ENCODE measurements around the gene C1QTNF3.
"Not testable (repeated sequence)": the region's sequence is repeated elsewhere in the genome, so short reads cannot be mapped to it uniquely, and the experiment has no call there.

Gene C1QTNF3, protein sequence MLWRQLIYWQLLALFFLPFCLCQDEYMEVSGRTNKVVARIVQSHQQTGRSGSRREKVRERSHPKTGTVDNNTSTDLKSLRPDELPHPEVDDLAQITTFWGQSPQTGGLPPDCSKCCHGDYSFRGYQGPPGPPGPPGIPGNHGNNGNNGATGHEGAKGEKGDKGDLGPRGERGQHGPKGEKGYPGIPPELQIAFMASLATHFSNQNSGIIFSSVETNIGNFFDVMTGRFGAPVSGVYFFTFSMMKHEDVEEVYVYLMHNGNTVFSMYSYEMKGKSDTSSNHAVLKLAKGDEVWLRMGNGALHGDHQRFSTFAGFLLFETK

GRCh38 chr5:34043099-34043876 lies at the start of gene C1QTNF3:
Gene C1QTNF3, minus strand, starts transcription at chr5:34043213. Its CDS starts 88 bp downstream, at chr5:34043125.
- no peak for TF ChIP-seq CTCF (IDR thresholded peaks at IDR 0.05; ENCODE audit: extremely low read depth, missing control alignments)
- DNase-seq (ENCODE audit: low spot score): no peak

- not testable (repeated sequence) for DNase-seq (ENCODE audit: low spot score)
Observed at GRCh38 chr5:34091039-34091438, 48.0 kb upstream of the C1QTNF3 start.

- DNase-seq (ENCODE audit: low spot score): not testable (repeated sequence)
Observed at GRCh38 chr5:34089802-34090201, 46.8 kb upstream of the C1QTNF3 start.

DNA sequence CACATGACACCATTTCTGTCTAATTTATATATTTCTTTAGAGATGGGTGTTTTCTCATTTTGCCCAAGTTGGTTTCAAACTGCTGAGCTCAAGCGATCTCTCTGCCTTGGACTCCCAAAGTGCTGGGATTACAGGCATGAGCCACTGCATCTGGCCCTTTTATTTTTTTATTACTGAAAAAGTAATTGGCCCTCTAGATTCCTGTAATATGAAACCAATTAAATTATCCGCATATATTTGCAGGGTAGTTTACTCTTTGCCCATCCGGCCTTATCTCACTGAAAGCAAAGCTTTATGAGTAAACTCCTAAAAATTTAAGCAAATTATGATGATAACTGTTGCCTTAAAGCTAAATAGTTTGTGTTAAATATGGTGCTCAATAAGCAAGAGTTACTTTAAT lies 44.7 kb upstream of the C1QTNF3 start:
- DNase-seq (ENCODE audit: low spot score): not testable (repeated sequence)

GRCh38 chr5:34083898-34084297 lies 40.9 kb upstream of the C1QTNF3 start:
- DNase-seq (ENCODE audit: low spot score): not testable (repeated sequence)

- DNase-seq (ENCODE audit: low spot score): not testable (repeated sequence)
Observed at GRCh38 chr5:34079505-34079904, 36.5 kb upstream of the C1QTNF3 start.

DNA sequence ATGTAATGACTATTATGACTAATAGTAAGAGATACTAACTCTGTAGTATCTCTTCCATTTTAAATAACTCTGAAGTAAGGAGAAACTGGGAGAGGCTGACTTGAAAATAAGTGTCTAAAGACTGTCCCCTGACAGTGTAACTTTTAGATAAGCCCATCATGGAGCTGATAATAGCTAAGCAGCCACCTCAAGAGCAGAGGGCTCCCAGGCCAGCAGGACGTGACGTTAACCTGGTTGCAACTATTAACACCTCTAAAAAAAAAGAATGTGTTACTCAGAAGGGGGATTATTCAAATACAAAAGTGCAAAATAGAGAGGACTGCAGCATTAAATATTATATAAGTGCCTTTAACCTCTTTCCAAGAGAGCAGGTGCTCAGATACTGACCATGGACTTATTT lies 34.6 kb upstream of the C1QTNF3 start:
- not testable (repeated sequence) for DNase-seq (ENCODE audit: low spot score)

GRCh38 chr5:34076719-34077364 lies 33.8 kb upstream of the C1QTNF3 start:
- not testable (repeated sequence) for DNase-seq (ENCODE audit: low spot score)

- not testable (repeated sequence) for DNase-seq (ENCODE audit: low spot score)
Observed at GRCh38 chr5:34074472-34074871, 31.5 kb upstream of the C1QTNF3 start.

DNA sequence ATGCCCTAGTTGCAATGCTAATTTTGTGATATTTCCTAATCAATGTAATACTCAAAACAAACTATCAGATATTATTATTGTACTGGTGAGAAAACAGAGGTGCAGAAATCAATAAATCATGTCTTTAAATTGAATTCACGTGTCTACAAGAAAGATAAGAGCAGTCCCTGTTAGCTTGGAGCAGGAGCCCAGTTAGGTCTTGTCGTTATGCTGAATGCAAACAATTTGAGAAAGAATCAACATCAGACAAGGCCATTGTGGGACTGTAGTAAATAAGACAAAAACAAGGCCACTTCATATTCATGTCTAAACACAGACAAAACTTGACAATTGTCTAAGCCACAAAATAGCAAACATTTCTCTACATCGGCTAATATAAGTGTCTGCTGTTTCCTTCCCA lies 31.1 kb upstream of the C1QTNF3 start:
- DNase-seq (ENCODE audit: low spot score): not testable (repeated sequence)

DNA sequence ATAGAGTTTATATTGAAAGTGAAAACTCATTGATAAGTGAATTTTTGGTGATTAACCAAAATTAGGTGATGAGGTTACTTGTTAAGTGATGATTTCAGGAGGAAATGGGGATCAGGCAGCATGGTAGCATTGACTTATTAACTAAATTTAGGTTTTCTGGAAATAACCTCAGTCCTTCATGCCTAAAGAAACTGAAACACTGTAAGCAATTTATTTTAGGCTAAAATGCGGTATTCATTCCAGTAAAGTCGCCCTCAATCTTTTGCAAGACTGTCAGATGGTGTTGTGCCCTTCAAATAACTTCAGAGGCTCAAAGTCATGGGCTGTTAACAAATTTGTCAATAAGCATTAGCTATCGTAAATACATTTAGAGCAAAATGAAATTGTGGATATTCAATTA lies 27.6 kb upstream of the C1QTNF3 start:
- DNase-seq (ENCODE audit: low spot score): not testable (repeated sequence)

GRCh38 chr5:34064656-34065055 lies 21.6 kb upstream of the C1QTNF3 start:
- no peak for DNase-seq (ENCODE audit: low spot score)
- no peak for TF ChIP-seq CTCF (IDR thresholded peaks at IDR 0.05; ENCODE audit: extremely low read depth, missing control alignments)

GRCh38 chr5:34062419-34062818 lies 19.4 kb upstream of the C1QTNF3 start:
- TF ChIP-seq CTCF (IDR thresholded peaks at IDR 0.05; ENCODE audit: extremely low read depth, missing control alignments): no peak

More at GRCh38 chr5:34062419-34062818, 19.4 kb upstream of the C1QTNF3 start:
- DNase-seq (ENCODE audit: low spot score): no peak
